T-cell (primary cell): ENCODE measurements around the gene CCND3. TPM values are rescaled to one million over a fixed set of nuclear protein-coding genes. Genes with fewer than 3 reads are reported as not detected.
A peak's percentile ranks its signal among the peaks of the same experiment; 100 is the strongest.

ENCODE experiments used
- ATAC-seq, 4 experiments: fragments of 200-7000 bp in 3 of 4; fragments of 150-1000 bp in 1 of 4; cut with Tn5 transposase; replicated peaks in 1 of 4; 1 replicate in 3 of 4; 2 replicates in 1 of 4; pipeline ENCODE4 v1.10.0; 2021; ENCODE audit warnings: moderate library complexity in 3 of 4, mild to moderate bottlenecking in 2 of 4, moderate number of reproducible peaks in 1 of 4
- CTCF ChIA-PET, 2 donors: fragments of 300-600 bp; sonication (Branson Sonifier 250); formaldehyde crosslinking; loops; one replicate each; lab custom pipeline; 2022; ENCODE audit warnings: antibody characterized with exemption in 2 of 2; lab: Charles Lee
- POLR2A ChIA-PET, 2 donors: fragments of 300-600 bp; sonication (Branson Sonifier 250); formaldehyde crosslinking; loops; one replicate each; lab custom pipeline; 2022; ENCODE audit warnings: antibody characterized with exemption in 2 of 2; lab: Charles Lee
- DNase-seq, 35 experiments: peaks; one replicate each; pipeline versions ENCODE4 v3.0.0 to v3.0.0-alpha.2; 2013 to 2023
- H3K27ac ChIP-seq: one replicate; pipeline ENCODE4 v1.5.1; 2013; ENCODE audit warnings: low read length
- H3K27me3 ChIP-seq, 2 experiments: replicated peaks in 1 of 2; 1 replicate in 1 of 2; 2 replicates in 1 of 2; pipeline versions ENCODE4 v1.6.1 to v1.7.0; 2013; ENCODE audit warnings: low read length in 1 of 2, mixed read lengths in 1 of 2; ENCODE audit not compliant: control insufficient read depth in 2 of 2, insufficient read depth in 2 of 2; ENCODE audit errors: extremely low read depth in 1 of 2
- H3K36me3 ChIP-seq, 2 donors: 1 replicate in 1 of 2; 2 replicates in 1 of 2; pipeline versions ENCODE4 v1.6.1 to v1.7.0; 2013; ENCODE audit warnings: low read length in 1 of 2; ENCODE audit not compliant: control insufficient read depth in 2 of 2, insufficient read depth in 1 of 2; ENCODE audit errors: extremely low read depth in 1 of 2
- H3K4me1 ChIP-seq, 2 experiments: 1 replicate in 1 of 2; 2 replicates in 1 of 2; pipeline versions ENCODE4 v1.6.1 to v1.7.0; 2013; ENCODE audit warnings: low read length in 2 of 2, mixed read lengths in 1 of 2; ENCODE audit not compliant: insufficient read depth in 2 of 2, control insufficient read depth in 1 of 2; ENCODE audit errors: extremely low read depth in 1 of 2
- H3K4me3 ChIP-seq, 2 donors: 1 replicate in 1 of 2; 2 replicates in 1 of 2; pipeline versions ENCODE4 v1.5.1 to v1.7.0; 2013; ENCODE audit warnings: mild to moderate bottlenecking in 2 of 2, low read length in 1 of 2, moderate library complexity in 1 of 2; ENCODE audit not compliant: control insufficient read depth in 1 of 2; ENCODE audit errors: extremely low read depth in 1 of 2
- H3K9me3 ChIP-seq: 2 replicates; pipeline ENCODE4 v1.7.0; 2013
- H3K27ac Mint-ChIP-seq, 2 donors: one replicate each; pipeline ENCODE4 v1.8.0; 2020 to 2021; ENCODE audit warnings: mild to moderate bottlenecking in 2 of 2, mixed read lengths in 2 of 2
- H3K27me3 Mint-ChIP-seq, 2 donors: one replicate each; pipeline ENCODE4 v1.8.0; 2021 to 2022; ENCODE audit warnings: mixed read lengths in 2 of 2
- H3K36me3 Mint-ChIP-seq: one replicate; pipeline ENCODE4 v1.8.0; 2021; ENCODE audit warnings: mixed read lengths
- H3K4me1 Mint-ChIP-seq, 3 donors: one replicate each; pipeline ENCODE4 v1.8.0; 2020 to 2022; ENCODE audit warnings: mixed read lengths in 3 of 3, mild to moderate bottlenecking in 1 of 3
- H3K4me3 Mint-ChIP-seq, 3 donors: one replicate each; pipeline ENCODE4 v1.8.0; 2020 to 2022; ENCODE audit warnings: mild to moderate bottlenecking in 3 of 3, mixed read lengths in 3 of 3, moderate library complexity in 3 of 3
- H3K9me3 Mint-ChIP-seq, 3 donors: one replicate each; pipeline ENCODE4 v1.8.0; 2020 to 2022; ENCODE audit warnings: mixed read lengths in 3 of 3
- WGBS: methylation state at CpG from one replicate; pipeline ENCODE4 v1.1.5; 2013; ENCODE audit warnings: missing lambda C conversion rate; ENCODE audit not compliant: insufficient coverage; 5-methylcytosine and 5-hydroxymethylcytosine counted together
- total RNA-seq, 35 experiments: library from RNA in 6 of 35; stranded (reverse) in 6 of 35; fragments of 120-200 nt in 1 of 35; gene quantifications; one replicate each; pipeline versions ENCODE4 v1.2.1 to v1.2.4 and lab custom pipeline; 2013 to 2026

Gene CCND3
- total RNA-seq, 5 donors from 2014 or later (not counting 1 experiment from before 2014, with no cell fraction given), result 265 to 532 (median 284) TPM

DNA sequence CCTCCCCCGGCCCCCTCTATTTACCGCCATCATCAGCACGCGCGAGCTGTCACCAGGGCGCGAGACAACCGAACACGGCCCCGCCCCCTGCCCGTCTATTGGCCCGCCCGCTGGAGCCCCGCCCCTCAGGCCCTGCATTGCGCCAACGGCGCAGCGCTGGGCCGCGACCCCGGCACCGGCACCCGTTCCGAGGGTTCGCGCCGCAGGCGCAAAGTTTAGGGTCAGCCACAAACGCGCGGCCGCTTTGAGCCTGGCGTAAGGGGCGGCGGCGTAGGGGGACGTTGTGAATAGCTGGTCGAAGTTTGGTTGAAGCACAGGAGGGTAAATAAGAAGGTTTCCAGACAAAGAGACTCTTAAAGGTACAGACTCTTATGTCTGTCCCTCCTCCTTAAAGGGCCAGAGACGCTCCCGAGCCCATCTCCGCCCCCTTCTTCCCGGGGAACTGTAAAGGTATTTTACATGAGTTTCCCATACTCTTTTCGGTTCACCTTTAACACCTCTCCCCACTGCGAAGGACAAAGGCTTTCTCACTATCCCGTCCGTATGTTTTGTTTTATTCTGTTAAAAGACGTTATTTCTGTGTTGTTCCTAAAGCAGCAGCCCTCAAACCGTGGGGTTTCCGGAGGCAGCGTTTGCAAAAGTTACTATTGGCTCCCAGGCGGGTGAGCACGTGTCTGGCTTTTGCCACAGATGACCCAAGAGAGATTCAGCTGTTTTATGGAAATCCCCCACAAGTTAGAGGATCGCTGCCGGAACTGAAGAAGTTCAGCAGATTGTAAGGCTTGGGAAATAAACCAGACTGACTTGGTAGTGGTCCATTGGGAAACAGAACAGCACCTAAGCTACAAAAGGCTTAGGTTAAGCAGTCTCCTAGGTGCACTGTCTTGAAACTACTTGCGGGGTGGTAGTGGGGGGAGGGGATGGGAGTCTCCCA lies 46.0 kb downstream of the CCND3 start, which contains the start of gene USP49:
USP49 (minus strand) TSS at position 76 of the 934 bp plus-strand sequence. CDS start 88,392 bp downstream, outside the sequence.
- Mint-ChIP-seq H3K9me3 (no peaks in the 10 kb centered on the region), H3K27me3 (no peaks in the 10 kb centered on the region), H3K27ac (peak within 1 kb of the TSS; percentile 70 to 88), H3K36me3 (no peaks in the 10 kb centered on the region), H3K4me1 (peaks cover 9 to 17% (median 11%) of the 10 kb centered on the region in 3 donors), H3K4me3 (no peak within 1 kb of the TSS)
- POLR2A ChIA-PET, result interaction anchor here (0.5 to 0.8 kb wide), 6 partner anchors 11 to 482 kb away, joined by 3 to 7 read pairs (median 6); no protein-coding TSS in a partner anchor
- WGBS, result under 1% methylated on average over 41 of the region's 55 CpGs
- peaks cover 15 to 21% of the 10 kb centered on the region in 2 experiments for H3K4me1 ChIP-seq
- H3K27ac ChIP-seq, result peak within 1 kb of the TSS; percentile 59
- CTCF ChIA-PET, result interaction anchor here (0.6 to 2.5 kb wide), 11 partner anchors 25 to 319 kb away, joined by 3 to 23 read pairs (median 6); partner anchors contain the start of genes BYSL (in 1 of the 2), MED20 (in 1 of the 2), TAF8 (in 1 of the 2) and TOMM6 (in 1 of the 2)
- H3K4me3 ChIP-seq, result peak within 1 kb of the TSS; percentile 85 to 92
- ATAC-seq, result peak; percentile 94 to 98 (median 96)
- DNase-seq, result peak; percentile 77 to 94 (median 88)
- H3K9me3 ChIP-seq, result no peaks in the 10 kb centered on the region
- H3K27me3 ChIP-seq, result peaks cover 0 to 6% of the 10 kb centered on the region in 2 experiments
- H3K36me3 ChIP-seq, result no peaks in the 10 kb centered on the region

DNA sequence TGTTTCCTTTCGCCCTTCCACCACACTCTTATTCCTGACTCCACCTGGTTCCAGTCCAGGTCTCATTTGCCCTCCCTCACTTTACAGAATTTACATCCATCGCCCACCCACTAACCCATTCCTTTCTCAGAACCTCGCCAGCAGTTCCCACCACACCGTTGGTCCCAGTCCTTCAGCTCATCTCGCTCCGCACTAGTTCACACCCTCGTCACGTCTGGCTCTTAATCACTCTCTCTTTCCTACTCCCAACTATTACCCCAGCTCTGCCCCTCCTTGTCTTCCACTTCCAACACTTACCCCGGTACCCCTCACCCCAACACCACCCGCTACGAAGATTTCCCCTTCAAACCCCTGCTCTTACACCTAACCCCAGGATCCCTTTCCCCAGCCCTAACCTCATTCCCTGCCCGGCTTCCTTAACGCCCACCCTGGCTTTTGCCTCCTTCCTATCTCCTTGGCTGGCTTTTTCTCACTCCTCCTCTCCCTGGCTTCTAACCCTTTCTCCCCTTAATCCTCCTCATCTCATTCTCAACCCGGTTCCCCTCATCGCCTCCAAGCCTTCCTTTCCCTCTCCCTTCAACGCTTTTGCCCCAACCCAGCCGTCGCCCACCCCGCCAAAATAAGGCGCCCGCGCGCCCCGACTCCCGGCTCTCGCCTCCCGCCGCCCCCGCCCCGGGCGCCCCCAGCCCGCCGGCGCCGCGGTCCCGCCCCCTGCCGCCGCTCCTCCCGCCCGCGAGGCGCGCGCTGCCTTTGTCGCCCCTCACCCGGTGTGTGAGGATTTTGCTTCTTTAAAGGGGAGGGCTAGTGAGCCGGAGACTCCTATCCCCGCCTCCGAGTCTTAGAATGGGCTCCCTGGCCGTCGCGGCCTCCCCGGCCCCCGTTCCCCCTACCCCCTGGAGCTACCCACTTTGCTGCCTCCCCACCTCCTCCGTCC lies 47.0 kb downstream of the CCND3 start:
- Histone ChIP-seq H3K27ac (no peak overlapping the region), H3K4me1 (peaks cover 15 to 21% of the 10 kb centered on the region in 2 experiments), H3K4me3 (peak overlapping the region; percentile 69 to 85), H3K9me3 (no peaks in the 10 kb centered on the region), H3K36me3 (no peaks in the 10 kb centered on the region), H3K27me3 (peaks cover 0 to 6% of the 10 kb centered on the region in 2 experiments)
- no peaks in the 10 kb centered on the region for H3K27me3 Mint-ChIP-seq
- H3K4me3 Mint-ChIP-seq, result no peak overlapping the region
- POLR2A ChIA-PET, result interaction anchor here (0.6 to 0.8 kb wide), 5 partner anchors 12 to 342 kb away, joined by 3 to 7 read pairs (median 6); no protein-coding TSS in a partner anchor
- H3K27ac Mint-ChIP-seq, result no peak overlapping the region
- DNase-seq, result peak in 3 of 35 experiments; percentile 1 to 27 (median 2)
- no peaks in the 10 kb centered on the region for H3K36me3 Mint-ChIP-seq
- 10% methylated on average over 15 of the region's 56 CpGs for WGBS
- CTCF ChIA-PET, result interaction anchor here (0.6 to 2.5 kb wide), 9 partner anchors 26 to 267 kb away, joined by 3 to 23 read pairs (median 4); partner anchors contain the start of genes BYSL (in 1 of the 2), MED20 (in 1 of the 2) and TOMM6 (in 1 of the 2)
- ATAC-seq, result peak; percentile 61 to 66 (median 62)
- peaks cover 9 to 17% (median 11%) of the 10 kb centered on the region in 3 donors for H3K4me1 Mint-ChIP-seq
- H3K9me3 Mint-ChIP-seq, result no peaks in the 10 kb centered on the region

DNA sequence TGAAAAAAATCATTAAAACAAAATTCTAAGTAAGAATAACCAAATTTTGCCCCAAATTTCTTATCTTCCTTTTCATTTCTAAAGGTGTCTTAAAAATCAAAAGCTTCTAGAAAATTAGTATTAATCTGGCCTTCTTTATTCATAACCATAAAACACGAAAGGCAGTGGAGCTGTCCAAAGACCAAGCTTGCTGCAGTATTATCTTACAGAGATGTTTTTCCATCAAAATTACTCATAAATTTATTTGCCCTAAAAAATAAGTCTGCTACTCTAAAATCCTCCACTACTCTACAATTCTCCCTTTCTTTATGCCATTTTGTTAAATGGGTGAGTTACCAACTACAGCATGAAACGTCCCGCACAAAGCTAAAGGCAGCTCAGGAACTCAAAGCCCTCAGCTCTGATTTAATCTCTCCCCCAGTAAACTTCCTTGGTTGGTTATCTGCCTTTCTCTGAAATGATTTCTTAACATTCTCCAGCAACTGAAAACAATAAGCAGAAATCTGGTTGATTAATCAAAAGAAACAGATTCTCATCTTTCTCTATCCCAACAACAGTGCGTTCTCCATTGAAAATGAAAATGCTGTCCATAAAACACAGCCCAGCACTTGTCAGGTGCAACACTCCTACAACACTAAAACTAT lies 48.6 kb downstream of the CCND3 start:
- WGBS, result 69% methylated on average over 2 of the region's 4 CpGs
- peaks cover 15 to 21% of the 10 kb centered on the region in 2 experiments for H3K4me1 ChIP-seq
- POLR2A ChIA-PET, result interaction anchor here in 1 of 2 donors (0.7 to 0.9 kb wide), 2 partner anchors 135 to 324 kb away, joined by 3 read pairs; no protein-coding TSS in a partner anchor
- Mint-ChIP-seq H3K9me3 (no peaks in the 10 kb centered on the region), H3K27ac (no peak overlapping the region), H3K36me3 (no peaks in the 10 kb centered on the region), H3K4me3 (no peak overlapping the region), H3K4me1 (peaks cover 9 to 17% (median 11%) of the 10 kb centered on the region in 3 donors), H3K27me3 (no peaks in the 10 kb centered on the region)
- DNase-seq (no peak), ATAC-seq (no peak)
- H3K27me3 ChIP-seq, result peaks cover 0 to 6% of the 10 kb centered on the region in 2 experiments
- CTCF ChIA-PET, result interaction anchor here in 1 of 2 donors (1.2 kb wide), 1 partner anchor 28 kb away, joined by 3 read pairs; the partner anchor contains the start of genes BYSL and MED20
- no peaks in the 10 kb centered on the region for H3K9me3 ChIP-seq
- no peak overlapping the region for H3K4me3 ChIP-seq
- H3K27ac ChIP-seq, result no peak overlapping the region
- H3K36me3 ChIP-seq, result no peaks in the 10 kb centered on the region

DNA sequence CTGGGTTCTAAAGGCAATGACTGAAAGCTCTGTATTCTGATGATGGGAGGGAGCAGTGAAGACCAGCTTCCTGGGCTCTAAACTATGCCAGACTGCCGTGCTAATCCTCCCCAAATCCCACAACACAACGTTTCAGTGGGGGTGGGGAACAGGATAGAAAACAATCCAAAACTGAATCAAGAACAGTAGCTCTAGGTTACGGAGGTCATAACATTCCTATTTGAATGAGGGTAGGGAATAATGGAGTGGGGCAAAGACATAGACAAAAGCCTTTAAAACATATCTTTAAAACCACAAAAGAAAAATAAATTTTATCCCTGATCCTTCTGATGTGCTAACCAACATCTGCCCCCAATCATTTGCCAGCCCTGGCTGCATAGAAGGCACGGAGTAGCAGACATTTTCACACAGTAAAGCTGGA lies 54.3 kb downstream of the CCND3 start:
- no peak overlapping the region for H3K27ac Mint-ChIP-seq
- H3K27me3 ChIP-seq, result no peaks in the 10 kb centered on the region
- no peaks in the 10 kb centered on the region for H3K9me3 ChIP-seq
- H3K9me3 Mint-ChIP-seq, result no peaks in the 10 kb centered on the region
- no peaks in the 10 kb centered on the region for H3K27me3 Mint-ChIP-seq
- no peak overlapping the region for H3K4me3 ChIP-seq
- WGBS, result no CpG with 5 or more reads among the region's 4 CpGs
- H3K4me3 Mint-ChIP-seq, result no peak overlapping the region
- ChIA-PET POLR2A (interaction anchor here in 1 of 2 donors (0.6 to 0.7 kb wide), 2 partner anchors 214 to 403 kb away, joined by 6 to 8 read pairs; no protein-coding TSS in a partner anchor), CTCF (interaction anchor here (0.6 to 1.5 kb wide), 5 partner anchors 9 to 607 kb away, joined by 3 to 5 read pairs (median 3); partner anchors contain the start of gene TAF8 (in 1 of the 2))
- ATAC-seq, result no peak
- H3K4me1 ChIP-seq, result no peaks in the 10 kb centered on the region
- no peaks in the 10 kb centered on the region for H3K36me3 ChIP-seq
- no peaks in the 10 kb centered on the region for H3K36me3 Mint-ChIP-seq
- no peak overlapping the region for H3K27ac ChIP-seq
- no peak for DNase-seq
- peaks cover 0 to 1% (median 0%) of the 10 kb centered on the region in 3 donors for H3K4me1 Mint-ChIP-seq

DNA sequence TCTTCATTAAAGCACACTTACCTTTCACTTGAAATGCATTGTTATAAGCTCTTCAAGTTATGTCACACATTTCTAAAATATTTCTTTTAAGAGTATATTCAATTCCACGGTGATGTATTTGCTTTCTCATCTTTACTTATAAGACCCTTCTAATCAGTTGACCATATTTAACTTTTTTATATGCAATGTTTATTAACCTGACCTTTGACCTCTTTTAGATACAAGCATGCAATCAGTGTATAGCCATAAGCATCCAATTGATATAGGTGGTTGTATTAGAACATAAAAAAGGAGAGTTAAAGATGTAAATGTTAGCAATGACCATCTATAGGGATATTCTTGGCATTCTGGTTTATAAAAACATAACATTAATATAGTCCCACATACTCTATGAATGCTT lies 55.7 kb downstream of the CCND3 start:
- no peak overlapping the region for H3K27ac Mint-ChIP-seq

More for the DNA sequence above, 55.7 kb downstream of the CCND3 start:
- H3K4me1 ChIP-seq, result no peaks in the 10 kb centered on the region
- no peak overlapping the region for H3K4me3 ChIP-seq
- H3K27me3 Mint-ChIP-seq, result no peaks in the 10 kb centered on the region
- no peaks in the 10 kb centered on the region for H3K4me1 Mint-ChIP-seq
- ChIA-PET CTCF (no interaction called here), POLR2A (no interaction called here)
- no peaks in the 10 kb centered on the region for H3K36me3 ChIP-seq
- H3K36me3 Mint-ChIP-seq, result no peaks in the 10 kb centered on the region
- WGBS, result no CpG with 5 or more reads among the region's 1 CpG
- no peak for ATAC-seq
- no peaks in the 10 kb centered on the region for H3K9me3 ChIP-seq
- DNase-seq, result no peak
- no peaks in the 10 kb centered on the region for H3K27me3 ChIP-seq
- H3K27ac ChIP-seq, result no peak overlapping the region
- H3K9me3 Mint-ChIP-seq, result no peaks in the 10 kb centered on the region
- no peak overlapping the region for H3K4me3 Mint-ChIP-seq
